DND-41 (cell line): ENCODE data around the gene KRT82.

Experiments
- ATAC-seq: fragments of 200-7000 bp; cut with Tn5 transposase; 3 replicates; pipeline ENCODE4 v1.9.1; 2021; ENCODE audit warnings: low read depth; ENCODE audit not compliant: insufficient read depth
- DNase-seq: peaks from one replicate; pipeline ENCODE4 v3.0.0-alpha.2; 2020
- H2AFZ ChIP-seq: 2 replicates; pipeline ENCODE4 v1.6.0; 2012; ENCODE audit warnings: low read depth, low read length
- H3K27ac ChIP-seq: 2 replicates; pipeline ENCODE4 v1.5.1; 2012; ENCODE audit warnings: low read length, inconsistent platforms
- H3K27me3 ChIP-seq: fragments of 200-600 bp; sonication (generic); 2 replicates; pipeline ENCODE4 v1.6.0; 2012; ENCODE audit warnings: low read length, mild to moderate bottlenecking, inconsistent platforms; ENCODE audit not compliant: insufficient read depth, poor library complexity
- H3K36me3 ChIP-seq: 2 replicates; pipeline ENCODE4 v1.5.1; 2012; ENCODE audit warnings: low read length, inconsistent platforms; ENCODE audit not compliant: insufficient read depth
- H3K4me1 ChIP-seq: 2 replicates; pipeline ENCODE4 v1.5.1; 2012; ENCODE audit warnings: mild to moderate bottlenecking, low read length; ENCODE audit not compliant: insufficient read depth
- H3K4me2 ChIP-seq: 2 replicates; pipeline ENCODE4 v1.6.0; 2012; ENCODE audit warnings: mild to moderate bottlenecking, moderate library complexity, low read length, inconsistent platforms; ENCODE audit not compliant: insufficient read depth
- H3K4me3 ChIP-seq, 2 experiments: fragments of 200-600 bp in 1 of 2; shearing (Covaris generic) in 1 of 2; 2 replicates each; pipeline ENCODE4 v1.5.1; 2012 to 2016; ENCODE audit warnings: inconsistent platforms in 2 of 2, low read length in 2 of 2, mild to moderate bottlenecking in 2 of 2, low read depth in 1 of 2, moderate library complexity in 1 of 2
- H3K79me2 ChIP-seq: 2 replicates; pipeline ENCODE4 v1.6.0; 2012; ENCODE audit warnings: low read length, inconsistent platforms; ENCODE audit not compliant: insufficient read depth
- H3K9ac ChIP-seq: 2 replicates; pipeline ENCODE4 v1.6.0; 2012; ENCODE audit warnings: low read depth, mild to moderate bottlenecking, inconsistent platforms, low read length, moderate library complexity
- H3K9me3 ChIP-seq: 2 replicates; pipeline ENCODE4 v1.5.1; 2012; ENCODE audit warnings: low read length, moderate library complexity, mild to moderate bottlenecking, inconsistent platforms; ENCODE audit not compliant: insufficient read depth, severe bottlenecking
- H4K20me1 ChIP-seq: 2 replicates; pipeline ENCODE4 v1.6.0; 2012; ENCODE audit warnings: low read length; ENCODE audit not compliant: insufficient read depth
- EZH2 ChIP-seq: IDR thresholded peaks from 3 replicates; pipeline ENCODE4 v1.6.1; 2012; ENCODE audit warnings: borderline replicate concordance, low read depth, mild to moderate bottlenecking, moderate library complexity, low read length, inconsistent platforms; ENCODE audit not compliant: severe bottlenecking
- TF ChIP-seq, protein P1 (sequence below): IDR thresholded peaks from 2 replicates; pipeline ENCODE4 v1.5.1; 2012; ENCODE audit warnings: borderline replicate concordance, low read length, moderate library complexity, mild to moderate bottlenecking; ENCODE audit not compliant: poor library complexity, severe bottlenecking; ENCODE audit errors: extremely low read depth

KRT82 gene

DNA sequence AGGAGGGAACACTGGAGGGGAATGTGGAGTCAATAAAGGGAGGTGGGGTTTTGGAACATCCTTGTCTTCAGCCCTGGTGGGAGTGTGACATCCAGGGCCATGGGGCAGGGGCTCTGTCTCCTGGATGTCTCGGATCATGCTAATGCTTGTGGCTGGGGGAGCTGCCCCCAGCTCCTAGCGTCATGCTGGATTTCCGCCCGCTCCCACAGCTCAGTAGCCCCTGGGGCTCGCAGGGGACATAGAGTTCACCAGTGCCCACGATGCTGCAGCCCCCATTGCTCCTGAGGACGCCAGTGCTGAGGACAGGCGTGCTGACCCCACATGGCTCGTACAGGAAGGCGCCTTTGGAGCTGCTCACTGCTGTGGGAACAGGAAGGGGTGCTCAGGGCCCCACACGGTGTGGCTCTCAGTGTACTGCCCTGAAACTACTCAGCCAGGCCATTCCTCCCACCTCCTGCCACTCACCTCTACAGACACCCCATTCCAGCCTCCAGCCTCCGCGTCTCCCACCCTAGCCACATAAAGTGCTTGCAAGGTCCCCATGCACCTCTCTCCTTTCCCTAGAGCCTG lies 11.2 kb downstream of the KRT82 start:
- H3K9me3 ChIP-seq: no peaks in the 10 kb centered on the region
- H3K36me3 ChIP-seq: no peaks in the 10 kb centered on the region
- H3K9ac ChIP-seq: no peak overlapping the region
- no peak for DNase-seq
- no peaks in the 10 kb centered on the region for H3K79me2 ChIP-seq
- H2AFZ ChIP-seq: no peak overlapping the region
- ATAC-seq: no peak
- no peak overlapping the region for H3K4me3 ChIP-seq
- H4K20me1 ChIP-seq: peaks cover under 1% of the 10 kb centered on the region; the same call in 1 of the 2 replicates
- peaks cover 5% of the 10 kb centered on the region for H3K27me3 ChIP-seq
- H3K4me2 ChIP-seq: no peak overlapping the region
- TF ChIP-seq, protein P1, sequence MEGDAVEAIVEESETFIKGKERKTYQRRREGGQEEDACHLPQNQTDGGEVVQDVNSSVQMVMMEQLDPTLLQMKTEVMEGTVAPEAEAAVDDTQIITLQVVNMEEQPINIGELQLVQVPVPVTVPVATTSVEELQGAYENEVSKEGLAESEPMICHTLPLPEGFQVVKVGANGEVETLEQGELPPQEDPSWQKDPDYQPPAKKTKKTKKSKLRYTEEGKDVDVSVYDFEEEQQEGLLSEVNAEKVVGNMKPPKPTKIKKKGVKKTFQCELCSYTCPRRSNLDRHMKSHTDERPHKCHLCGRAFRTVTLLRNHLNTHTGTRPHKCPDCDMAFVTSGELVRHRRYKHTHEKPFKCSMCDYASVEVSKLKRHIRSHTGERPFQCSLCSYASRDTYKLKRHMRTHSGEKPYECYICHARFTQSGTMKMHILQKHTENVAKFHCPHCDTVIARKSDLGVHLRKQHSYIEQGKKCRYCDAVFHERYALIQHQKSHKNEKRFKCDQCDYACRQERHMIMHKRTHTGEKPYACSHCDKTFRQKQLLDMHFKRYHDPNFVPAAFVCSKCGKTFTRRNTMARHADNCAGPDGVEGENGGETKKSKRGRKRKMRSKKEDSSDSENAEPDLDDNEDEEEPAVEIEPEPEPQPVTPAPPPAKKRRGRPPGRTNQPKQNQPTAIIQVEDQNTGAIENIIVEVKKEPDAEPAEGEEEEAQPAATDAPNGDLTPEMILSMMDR: no peak
- TF ChIP-seq EZH2: no peak
- H3K27ac ChIP-seq: no peak overlapping the region
- H3K4me1 ChIP-seq: no peaks in the 10 kb centered on the region

DNA sequence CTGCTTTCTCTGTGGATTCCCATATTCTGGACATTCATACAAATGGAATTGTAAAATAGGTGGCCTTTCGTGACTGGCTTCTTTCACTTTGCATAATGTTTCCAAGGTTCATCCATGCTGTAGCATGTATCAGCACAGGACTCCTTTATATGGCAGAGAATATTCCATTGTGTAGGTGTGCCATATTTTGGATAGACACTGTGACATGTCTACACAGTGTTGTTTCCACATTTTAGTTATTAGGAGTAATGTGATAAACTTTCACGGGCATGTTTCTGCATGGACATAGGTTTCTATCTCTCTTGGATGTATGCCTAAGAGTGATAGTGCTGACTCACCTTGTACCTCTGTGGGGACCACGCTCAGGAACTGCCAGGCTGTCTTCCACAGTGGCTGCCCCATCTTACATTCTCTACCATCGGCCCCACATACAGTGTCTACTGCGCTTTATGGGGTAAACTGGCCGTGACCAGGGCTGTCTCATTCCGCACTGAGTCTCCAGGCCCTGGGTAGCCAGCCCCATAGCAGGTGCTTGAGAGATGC lies 13.6 kb downstream of the KRT82 start:
- TF ChIP-seq, protein P1: no peak
- TF ChIP-seq EZH2: no peak
- Histone ChIP-seq H3K9ac (no peak overlapping the region), H3K79me2 (no peaks in the 10 kb centered on the region), H3K9me3 (no peaks in the 10 kb centered on the region), H3K4me1 (no peaks in the 10 kb centered on the region), H3K27me3 (peaks cover 20% of the 10 kb centered on the region), H3K4me3 (no peak overlapping the region), H3K36me3 (no peaks in the 10 kb centered on the region), H3K27ac (no peak overlapping the region), H4K20me1 (peaks cover 4% of the 10 kb centered on the region), H3K4me2 (no peak overlapping the region), H2AFZ (no peak overlapping the region)
- DNase-seq (no peak), ATAC-seq (no peak)

DNA sequence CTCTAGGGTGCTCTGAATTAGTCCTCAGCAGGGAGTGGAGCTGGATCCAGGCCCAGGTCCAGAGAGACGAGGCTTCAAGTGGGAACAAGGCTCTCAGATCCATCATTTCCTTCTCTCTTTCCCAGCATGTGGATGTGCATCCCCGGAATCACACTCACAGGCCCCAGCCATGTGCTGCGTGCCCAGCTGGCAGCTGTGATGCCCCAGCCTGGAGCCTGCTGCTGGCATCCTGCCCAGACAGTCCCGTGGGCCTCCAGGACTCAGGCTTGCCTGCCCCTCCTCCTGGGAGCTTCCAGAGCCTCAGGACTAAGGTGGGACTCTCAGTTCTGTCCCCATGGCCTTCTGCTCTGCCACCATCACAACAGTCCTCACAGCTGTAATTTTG lies 14.5 kb downstream of the KRT82 start:
- Histone ChIP-seq H3K79me2 (no peaks in the 10 kb centered on the region), H3K4me2 (no peak overlapping the region), H3K9me3 (no peaks in the 10 kb centered on the region), H3K4me3 (no peak overlapping the region), H3K36me3 (no peaks in the 10 kb centered on the region), H3K27me3 (peaks cover 20% of the 10 kb centered on the region), H3K4me1 (no peaks in the 10 kb centered on the region), H3K27ac (no peak overlapping the region), H4K20me1 (peaks cover 4% of the 10 kb centered on the region), H3K9ac (no peak overlapping the region), H2AFZ (no peak overlapping the region)
- ATAC-seq (no peak), DNase-seq (no peak)
- TF ChIP-seq EZH2: no peak
- TF ChIP-seq, protein P1: no peak
